IMR-90 (cell line): Measurements from ENCODE around the gene USP36. TPM values are rescaled to one million over a fixed set of nuclear protein-coding genes. Genes with fewer than 3 reads are reported as not detected.

Experiments
- ATAC-seq: fragments of 200-7000 bp; cut with Tn5 transposase; 2 replicates; pipeline ENCODE4 v1.9.1; 2020; ENCODE audit warnings: low read depth, mild to moderate bottlenecking, moderate library complexity
- BruUV-seq: library from RNA; stranded (reverse); fragments of 400-500 nt; replicated peaks from 2 replicates; lab custom pipeline; 2021; lab: Mats Ljungman, UMichigan
- CTCF ChIA-PET: fragments of 300-600 bp; formaldehyde crosslinking; extraction: SDS; loops from one replicate; lab custom pipeline; 2021; ENCODE audit warnings: antibody characterized with exemption; lab: Yijun Ruan, JAX
- POLR2A ChIA-PET: fragments of 300-600 bp; sonication (Branson Sonifier 250); formaldehyde crosslinking; loops from one replicate; lab custom pipeline; 2022; ENCODE audit warnings: antibody characterized with exemption; ENCODE audit not compliant: unreplicated experiment; lab: Charles Lee
- DNase-seq: peaks from one replicate; pipeline ENCODE4 v3.0.0; 2013
- H2AFZ ChIP-seq: replicated peaks from 2 replicates; pipeline ENCODE3; 2013; ENCODE audit warnings: low read length, mild to moderate bottlenecking; ENCODE audit not compliant: poor library complexity
- H2AK5ac ChIP-seq: 2 replicates; pipeline ENCODE4 v1.6.1; 2013; ENCODE audit warnings: low read depth, low read length, inconsistent platforms
- H2AK9ac ChIP-seq: replicated peaks from 2 replicates; pipeline ENCODE3; 2013; ENCODE audit warnings: mild to moderate bottlenecking, low read depth, low read length, moderate library complexity; ENCODE audit not compliant: poor library complexity
- H2BK120ac ChIP-seq: 2 replicates; pipeline ENCODE4 v1.6.1; 2013; ENCODE audit warnings: low read depth, low read length, inconsistent platforms
- H2BK15ac ChIP-seq: 3 replicates; pipeline ENCODE4 v1.6.1; 2013; ENCODE audit warnings: low read depth, low read length, inconsistent platforms
- H2BK20ac ChIP-seq: 2 replicates; pipeline ENCODE4 v1.6.1; 2013; ENCODE audit warnings: low read depth, mild to moderate bottlenecking, inconsistent platforms, low read length, moderate library complexity
- H2BK5ac ChIP-seq: 2 replicates; pipeline ENCODE4 v1.6.1; 2013; ENCODE audit warnings: mild to moderate bottlenecking, low read depth, low read length, inconsistent platforms; ENCODE audit not compliant: poor library complexity, severe bottlenecking
- H3K14ac ChIP-seq: replicated peaks from 2 replicates; pipeline ENCODE4 v1.6.1; 2013; ENCODE audit warnings: low read depth, low read length, inconsistent platforms
- H3K18ac ChIP-seq: 2 replicates; pipeline ENCODE4 v1.6.1; 2013; ENCODE audit warnings: low read depth, low read length, control low read depth
- H3K23ac ChIP-seq: 2 replicates; pipeline ENCODE4 v1.6.1; 2013; ENCODE audit warnings: low read depth, low read length, inconsistent platforms
- H3K27ac ChIP-seq: 2 replicates; pipeline ENCODE4 v1.5.1; 2013; ENCODE audit warnings: mild to moderate bottlenecking, control low read depth, low read length; ENCODE audit not compliant: insufficient read depth
- H3K27me3 ChIP-seq: 2 replicates; pipeline ENCODE4 v1.6.1; 2013; ENCODE audit warnings: low read length; ENCODE audit not compliant: control insufficient read depth, insufficient read depth
- H3K36me3 ChIP-seq: 2 replicates; pipeline ENCODE4 v1.6.1; 2013; ENCODE audit warnings: low read length, mixed read lengths; ENCODE audit not compliant: control insufficient read depth, insufficient read depth
- H3K4ac ChIP-seq: 2 replicates; pipeline ENCODE4 v1.6.1; 2013; ENCODE audit warnings: low read depth, low read length, inconsistent platforms
- H3K4me1 ChIP-seq: 2 replicates; pipeline ENCODE4 v1.6.1; 2013; ENCODE audit warnings: low read length, mixed read lengths; ENCODE audit not compliant: control insufficient read depth, insufficient read depth
- H3K4me2 ChIP-seq: 2 replicates; pipeline ENCODE4 v1.6.1; 2013; ENCODE audit warnings: low read depth, mild to moderate bottlenecking, control low read depth, low read length, moderate library complexity
- H3K4me3 ChIP-seq: 2 replicates; pipeline ENCODE4 v1.5.1; 2013; ENCODE audit warnings: low read depth, mild to moderate bottlenecking, control low read depth, low read length, moderate library complexity; ENCODE audit not compliant: insufficient read depth
- H3K56ac ChIP-seq: 2 replicates; pipeline ENCODE4 v1.6.1; 2013; ENCODE audit warnings: low read length, inconsistent platforms; ENCODE audit not compliant: insufficient read depth; ENCODE audit errors: extremely low read depth
- H3K79me1 ChIP-seq, 2 experiments: 2 replicates each; pipeline ENCODE4 v1.6.1; 2013; ENCODE audit warnings: low read length in 2 of 2, inconsistent platforms in 1 of 2, low read depth in 1 of 2
- H3K9ac ChIP-seq: 2 replicates; pipeline ENCODE4 v1.6.1; 2013; ENCODE audit warnings: low read depth, low read length, control low read depth
- H3K9me1 ChIP-seq: 2 replicates; pipeline ENCODE4 v1.6.1; 2013; ENCODE audit warnings: low read length, inconsistent platforms; ENCODE audit not compliant: insufficient read depth
- H3K9me3 ChIP-seq: 2 replicates; pipeline ENCODE4 v1.6.1; 2013; ENCODE audit warnings: low read length; ENCODE audit not compliant: control insufficient read depth, insufficient read depth
- H4K20me1 ChIP-seq: 2 replicates; pipeline ENCODE4 v1.6.1; 2013; ENCODE audit warnings: low read length, inconsistent platforms; ENCODE audit not compliant: insufficient read depth
- H4K5ac ChIP-seq: 2 replicates; pipeline ENCODE4 v1.6.1; 2013; ENCODE audit warnings: mild to moderate bottlenecking, low read depth, low read length, control low read depth
- H4K8ac ChIP-seq, 2 experiments: 2 replicates each; pipeline ENCODE4 v1.6.1; 2013; ENCODE audit warnings: low read depth in 2 of 2, low read length in 2 of 2, control low read depth in 1 of 2, inconsistent platforms in 1 of 2
- H4K91ac ChIP-seq: 2 replicates; pipeline ENCODE4 v1.6.1; 2013; ENCODE audit warnings: low read depth, low read length, inconsistent platforms; ENCODE audit not compliant: insufficient read depth
- BHLHE40 ChIP-seq: fragments of 150-350 bp; IDR thresholded peaks from 2 replicates; pipeline ENCODE4 v1.6.1; 2016; ENCODE audit warnings: mild to moderate bottlenecking, low read depth, low read length
- CHD1 ChIP-seq: IDR thresholded peaks from 2 replicates; pipeline ENCODE4 v1.6.1; 2012; ENCODE audit warnings: low read depth, low read length, improper control_type of control experiment
- MAZ ChIP-seq: IDR thresholded peaks from 2 replicates; pipeline ENCODE4 v1.6.1; 2012; ENCODE audit warnings: low read depth, mild to moderate bottlenecking, low read length, improper control_type of control experiment, moderate library complexity, borderline replicate concordance
- NFE2L2 ChIP-seq: fragments of 150-350 bp; IDR thresholded peaks from 2 replicates; pipeline ENCODE4 v1.6.1; 2016; ENCODE audit warnings: low read depth, mild to moderate bottlenecking, low read length
- POLR2A ChIP-seq: IDR thresholded peaks from 2 replicates; pipeline ENCODE4 v1.6.1; 2012; ENCODE audit warnings: mild to moderate bottlenecking, low read depth, low read length
- RAD21 ChIP-seq: IDR thresholded peaks from 2 replicates; pipeline ENCODE4 v1.6.1; 2012; ENCODE audit warnings: low read length, improper control_type of control experiment
- RFX5 ChIP-seq: IDR thresholded peaks from 2 replicates; pipeline ENCODE4 v1.8.0; 2012; ENCODE audit warnings: low read depth, mild to moderate bottlenecking, low read length, moderate library complexity
- SMC3 ChIP-seq: fragments of 150-350 bp; IDR thresholded peaks from 2 replicates; pipeline ENCODE4 v1.6.1; 2016; ENCODE audit warnings: low read depth, mild to moderate bottlenecking, antibody characterized with exemption, low read length, moderate library complexity
- USF2 ChIP-seq: fragments of 150-350 bp; IDR thresholded peaks from 2 replicates; pipeline ENCODE4 v1.6.1; 2017; ENCODE audit warnings: mild to moderate bottlenecking, antibody characterized with exemption, low read length, low read depth
- WGBS, 2 experiments: methylation state at CpG; one replicate each; pipeline versions ENCODE4 v1.1.5 to v1.1.7; 2013; ENCODE audit warnings: missing lambda C conversion rate in 2 of 2; ENCODE audit not compliant: insufficient read length in 1 of 2; ENCODE audit errors: extremely low coverage in 2 of 2; 5-methylcytosine and 5-hydroxymethylcytosine counted together
- dilution Hi-C: fragments of 300-500 bp; cut with HindIII; formaldehyde crosslinking; loops from one replicate; pipeline ENCODE4 v1.14.3; 2018; ENCODE audit warnings: low sequenced_read_pairs; ENCODE audit not compliant: unreplicated experiment
- in situ Hi-C: fragments of 300-500 bp; cut with MboI; formaldehyde crosslinking; loops from 3 replicates; pipeline ENCODE4 v1.14.3; 2019; ENCODE audit warnings: low sequenced_read_pairs, inconsistent platforms, mixed read lengths
- intact Hi-C: fragments of 100-400 bp; cut with micrococcal nuclease; formaldehyde crosslinking; loops from 2 replicates; pipeline ENCODE4 v1.10.0; 2022
- polyA plus RNA-seq, 3 experiments: library from polyadenylated mRNA; depleted of rRNA; stranded (reverse); fragments of >200 nt; gene quantifications; 2 replicates each; pipeline ENCODE4 v1.2.3, GENCODE V29; 2012; ENCODE audit warnings: low replicate concordance in 1 of 3
- total RNA-seq: library from RNA; depleted of rRNA; stranded (reverse); fragments of >200 nt; gene quantifications from 2 replicates; pipeline ENCODE4 v1.2.3, GENCODE V29; 2012
- TF ChIP-seq, protein P1 (sequence below): fragments of 150-350 bp; IDR thresholded peaks from 2 replicates; pipeline ENCODE4 v1.6.1; 2016; ENCODE audit warnings: low read depth, mild to moderate bottlenecking, low read length, moderate library complexity, borderline replicate concordance
- TF ChIP-seq, protein P2 (sequence below): conservative IDR thresholded peaks from 2 replicates; pipeline ENCODE4 v1.5.1; 2012; ENCODE audit warnings: mild to moderate bottlenecking, low read depth, low read length, improper control_type of control experiment

The USP36 gene
- total and polyA plus RNA-seq, 2 of the 4 experiments (the other 2 are of a cell fraction) = 30.6 to 38.3 TPM

GRCh38 chr17:78777881-78778280, 62.7 kb downstream of the USP36 start:
- Histone ChIP-seq H4K5ac (no peak overlapping the region), H4K91ac (no peak overlapping the region), H2BK15ac (no peak overlapping the region), H3K4me2 (no peak overlapping the region), H4K20me1 (peaks cover 20% of the 10 kb centered on the region), H2BK120ac (no peak overlapping the region), H3K36me3 (no peaks in the 10 kb centered on the region), H3K56ac (no peak overlapping the region), H3K14ac (no peak overlapping the region), H2BK20ac (no peak overlapping the region), H3K9ac (no peak overlapping the region), H3K4me3 (no peak overlapping the region), H2AK9ac (no peak overlapping the region), H3K4me1 (peaks cover 2% of the 10 kb centered on the region; the same call in 1 of the 2 replicates), H3K18ac (no peak overlapping the region), H3K9me1 (peaks cover 3% of the 10 kb centered on the region; the same call in 1 of the 2 replicates), H3K27me3 (no peaks in the 10 kb centered on the region), H3K4ac (no peak overlapping the region), H2BK5ac (no peak overlapping the region), H4K8ac (no peak overlapping the region), H3K27ac (no peak overlapping the region), H3K23ac (no peak overlapping the region), H2AK5ac (no peak overlapping the region), H3K79me1 (peaks cover 36 to 54% of the 10 kb centered on the region in 2 experiments), H2AFZ (no peak overlapping the region), H3K9me3 (no peaks in the 10 kb centered on the region)
- dilution Hi-C loops = no loop called here
- ChIA-PET CTCF (no interaction called here), POLR2A (no interaction called here)
- DNase-seq = no peak
- intact Hi-C loops = no loop called here
- no peak for ATAC-seq
- TF ChIP-seq, protein P1, sequence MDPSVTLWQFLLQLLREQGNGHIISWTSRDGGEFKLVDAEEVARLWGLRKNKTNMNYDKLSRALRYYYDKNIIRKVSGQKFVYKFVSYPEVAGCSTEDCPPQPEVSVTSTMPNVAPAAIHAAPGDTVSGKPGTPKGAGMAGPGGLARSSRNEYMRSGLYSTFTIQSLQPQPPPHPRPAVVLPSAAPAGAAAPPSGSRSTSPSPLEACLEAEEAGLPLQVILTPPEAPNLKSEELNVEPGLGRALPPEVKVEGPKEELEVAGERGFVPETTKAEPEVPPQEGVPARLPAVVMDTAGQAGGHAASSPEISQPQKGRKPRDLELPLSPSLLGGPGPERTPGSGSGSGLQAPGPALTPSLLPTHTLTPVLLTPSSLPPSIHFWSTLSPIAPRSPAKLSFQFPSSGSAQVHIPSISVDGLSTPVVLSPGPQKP = no peak
- TF ChIP-seq POLR2A (no peak), USF2 (no peak), SMC3 (no peak), CHD1 (no peak), RFX5 (no peak), MAZ (no peak), NFE2L2 (no peak), RAD21 (no peak), BHLHE40 (no peak)
- TF ChIP-seq, protein P2, sequence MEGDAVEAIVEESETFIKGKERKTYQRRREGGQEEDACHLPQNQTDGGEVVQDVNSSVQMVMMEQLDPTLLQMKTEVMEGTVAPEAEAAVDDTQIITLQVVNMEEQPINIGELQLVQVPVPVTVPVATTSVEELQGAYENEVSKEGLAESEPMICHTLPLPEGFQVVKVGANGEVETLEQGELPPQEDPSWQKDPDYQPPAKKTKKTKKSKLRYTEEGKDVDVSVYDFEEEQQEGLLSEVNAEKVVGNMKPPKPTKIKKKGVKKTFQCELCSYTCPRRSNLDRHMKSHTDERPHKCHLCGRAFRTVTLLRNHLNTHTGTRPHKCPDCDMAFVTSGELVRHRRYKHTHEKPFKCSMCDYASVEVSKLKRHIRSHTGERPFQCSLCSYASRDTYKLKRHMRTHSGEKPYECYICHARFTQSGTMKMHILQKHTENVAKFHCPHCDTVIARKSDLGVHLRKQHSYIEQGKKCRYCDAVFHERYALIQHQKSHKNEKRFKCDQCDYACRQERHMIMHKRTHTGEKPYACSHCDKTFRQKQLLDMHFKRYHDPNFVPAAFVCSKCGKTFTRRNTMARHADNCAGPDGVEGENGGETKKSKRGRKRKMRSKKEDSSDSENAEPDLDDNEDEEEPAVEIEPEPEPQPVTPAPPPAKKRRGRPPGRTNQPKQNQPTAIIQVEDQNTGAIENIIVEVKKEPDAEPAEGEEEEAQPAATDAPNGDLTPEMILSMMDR = no peak
- in situ Hi-C loops = no loop called here
- no TSS peak for BruUV-seq
- no CpG with 5 or more reads among the region's 4 CpGs for WGBS, 2 experiments
